ENCODE measurements around the gene ZNF385A.

- TF ChIP-seq POLR2A (IDR thresholded peaks at IDR 0.05), result no peak
- no peak for TF ChIP-seq CTCF (IDR thresholded peaks at IDR 0.05)
These were observed 26.9 kb downstream of the ZNF385A start for GRCh38 chr12:54357506-54358190.

Measured in thyroid gland (tissue), 4 donors.